GM12872 (cell line): ENCODE data around the gene ZDHHC13.

Experiments
- CTCF ChIP-seq: IDR thresholded peaks from 3 replicates; pipeline ENCODE4 v1.5.1; 2011; ENCODE audit warnings: low read depth, mild to moderate bottlenecking, low read length, moderate library complexity; ENCODE audit not compliant: insufficient read depth

Gene ZDHHC13

GRCh38 chr11:19077965-19078364 lies 39.0 kb upstream of the ZDHHC13 start:
- TF ChIP-seq CTCF = no peak

GRCh38 chr11:19079643-19080440 lies 37.1 kb upstream of the ZDHHC13 start:
- TF ChIP-seq CTCF = no peak

- no peak for TF ChIP-seq CTCF
Observed at GRCh38 chr11:19080579-19080993, 36.4 kb upstream of the ZDHHC13 start.

DNA sequence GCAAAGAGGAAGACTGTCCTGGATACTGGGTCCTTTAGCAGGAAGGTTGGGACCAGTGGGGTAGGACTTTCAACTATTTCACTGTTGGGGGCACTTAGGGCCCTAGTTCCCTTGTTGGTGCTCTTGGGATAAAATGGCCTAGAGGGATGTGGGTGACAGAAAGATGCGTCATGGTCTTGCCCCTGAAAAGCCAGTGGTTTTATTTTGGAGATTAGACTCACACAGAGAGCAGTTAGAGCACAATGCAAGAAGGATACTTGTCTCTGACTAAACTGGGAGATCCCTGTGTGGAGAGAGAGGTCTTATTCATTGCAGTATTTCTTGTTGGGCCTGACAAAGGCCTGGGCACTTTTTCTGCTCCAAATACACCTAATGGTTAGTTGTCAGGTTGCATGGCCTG lies 33.8 kb upstream of the ZDHHC13 start:
- no peak for TF ChIP-seq CTCF

- no peak for TF ChIP-seq CTCF
Observed at GRCh38 chr11:19084661-19085315, 32.2 kb upstream of the ZDHHC13 start.

GRCh38 chr11:19087658-19088057 lies 29.3 kb upstream of the ZDHHC13 start:
- no peak for TF ChIP-seq CTCF

DNA sequence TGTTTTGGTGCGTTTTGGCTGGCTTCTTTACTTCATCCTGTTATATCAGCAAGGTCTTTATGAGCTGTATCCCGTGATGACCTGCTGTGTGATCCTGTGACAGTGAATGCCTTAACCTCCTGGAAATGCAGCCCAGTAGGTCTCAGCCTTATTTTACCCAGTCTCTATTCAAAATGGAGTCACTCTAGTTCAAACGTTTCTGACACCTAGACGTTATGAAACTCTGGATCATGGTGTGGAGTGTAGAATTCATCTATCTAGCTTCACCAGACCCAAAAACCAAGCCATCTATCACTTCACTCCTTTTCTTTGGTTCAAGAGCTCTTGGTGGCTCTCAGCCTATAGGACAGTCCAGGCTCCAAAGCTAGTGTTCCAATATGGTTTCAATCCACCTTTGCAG lies 28.2 kb upstream of the ZDHHC13 start:
- no peak for TF ChIP-seq CTCF
